ENCODE data around the gene CCDC142.

DNA sequence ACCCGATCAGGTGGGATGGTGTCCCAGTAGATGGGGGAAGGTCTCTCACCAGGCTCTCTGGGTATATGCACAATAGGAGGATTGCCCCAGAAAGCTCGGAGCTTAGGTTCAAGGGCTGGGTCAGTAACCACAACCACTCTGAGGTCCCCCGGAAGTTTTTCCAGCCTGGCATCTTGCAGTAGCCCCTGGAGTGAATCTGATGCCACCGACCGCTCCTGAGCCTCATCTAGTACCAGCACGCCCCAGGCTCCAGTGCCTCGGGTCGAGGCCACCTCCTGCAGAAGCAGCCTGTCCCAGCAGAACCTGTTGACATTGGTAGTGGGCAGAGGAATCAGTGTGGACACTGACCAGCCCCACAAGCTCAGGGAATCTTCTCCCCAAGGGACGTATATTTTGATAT is 41.2 kb upstream of the CCDC142 start:
- no peak for TF ChIP-seq POLR2A (IDR thresholded peaks at IDR 0.05; ENCODE audit: low read length)
- no peak for TF ChIP-seq GATA1 (IDR thresholded peaks at IDR 0.05; ENCODE audit: low read depth, low read length)
